Testis (tissue), 3 donors: Measurements from ENCODE around the gene STX3. TPM values are rescaled to one million over a fixed set of nuclear protein-coding genes. Genes with fewer than 3 reads are reported as not detected.
"Not testable (repeated sequence)": the region's sequence is repeated elsewhere in the genome, so short reads cannot be mapped to it uniquely, and the experiment has no call there.

ENCODE experiments used
- DNase-seq: peaks from one replicate; pipeline ENCODE4 v3.0.0-alpha.2; 2019
- H3K27ac ChIP-seq, 2 donors: fragments of 200-600 bp; sonication (generic); one replicate each; pipeline ENCODE4 v1.5.1; 2019
- H3K27me3 ChIP-seq: fragments of 200-600 bp; sonication (generic); one replicate; pipeline ENCODE4 v1.5.1; 2019
- H3K36me3 ChIP-seq: fragments of 200-600 bp; sonication (generic); one replicate; pipeline ENCODE4 v1.5.1; 2017; ENCODE audit warnings: low read depth; ENCODE audit errors: missing control alignments
- H3K4me1 ChIP-seq: fragments of 200-600 bp; sonication (generic); one replicate; pipeline ENCODE4 v1.5.1; 2019
- H3K4me3 ChIP-seq, 2 donors: fragments of 200-600 bp; sonication (generic); one replicate each; pipeline ENCODE4 v1.5.1; 2017 to 2019
- H3K9me3 ChIP-seq: fragments of 200-600 bp; sonication (generic); one replicate; pipeline ENCODE4 v1.5.1; 2017
- CTCF ChIP-seq, 3 experiments: fragments of 450-650 bp in 2 of 3; fragments of 200-600 bp in 1 of 3; sonication (generic) in 1 of 3; IDR thresholded peaks; one replicate each; pipeline ENCODE4 v1.5.1; 2016 to 2019; ENCODE audit warnings: antibody characterized with exemption in 3 of 3, mild to moderate bottlenecking in 2 of 3, moderate library complexity in 1 of 3
- POLR2A ChIP-seq: fragments of 450-650 bp; IDR thresholded peaks from one replicate; pipeline ENCODE4 v1.6.1; 2017; ENCODE audit warnings: antibody characterized with exemption, mild to moderate bottlenecking, moderate library complexity
- WGBS, 2 donors: methylation state at CpG; one replicate each; pipeline ENCODE4 v1.1.5; 2018; 5-methylcytosine and 5-hydroxymethylcytosine counted together
- intact Hi-C: fragments of 100-400 bp; cut with DNase I; formaldehyde crosslinking; loops from one replicate; pipeline ENCODE4 v1.15.1; 2023; ENCODE audit warnings: low total_unique reads
- polyA plus RNA-seq: library from polyadenylated mRNA; stranded (reverse); fragments of 350-450 nt; fragmentation: Illumina TruSeq; extraction: RNeasy Lipid Tissue Mini Kit (QIAGEN cat#74804); gene quantifications from one replicate; pipeline ENCODE4 v1.2.3, GENCODE V29; 2014; ENCODE audit warnings: low read depth, low replicate concordance; ENCODE audit not compliant: insufficient read depth
- total RNA-seq, 2 donors: library from RNA; depleted of rRNA; stranded (reverse); fragments of >200 nt; gene quantifications; one replicate each; pipeline ENCODE4 v1.2.3, GENCODE V29; 2016

The STX3 gene
- total and polyA plus RNA-seq, 3 donors from 2014 or later = 25.3 to 103 (median 94.3) TPM

- H3K36me3 ChIP-seq = no peaks in the 10 kb centered on the region
- TF ChIP-seq POLR2A = no peak
- no peak for TF ChIP-seq CTCF (IDR thresholded peaks at IDR 0.05)
- H3K27me3 ChIP-seq = no peaks in the 10 kb centered on the region
- H3K4me1 ChIP-seq = no peaks in the 10 kb centered on the region
- H3K9me3 ChIP-seq = no peaks in the 10 kb centered on the region
- intact Hi-C loops = no loop called here
- H3K4me3 ChIP-seq = no peak overlapping the region
- DNase-seq = no peak
- H3K27ac ChIP-seq = no peak overlapping the region
- 62 to 86% methylated on average over 2 to 4 of the region's 4 CpGs for WGBS, 2 donors
These were observed 28.5 kb downstream of the STX3 start for GRCh38 chr11:59783632-59784090.

- DNase-seq, intact Hi-C loops, H3K27ac ChIP-seq, H3K36me3 ChIP-seq, H3K4me3 ChIP-seq, H3K9me3 ChIP-seq, H3K4me1 ChIP-seq, H3K27me3 ChIP-seq: not testable (repeated sequence)
- WGBS, 2 donors = 86 to 87% methylated on average over 5 of the region's 5 CpGs
These were observed 29.3 kb downstream of the STX3 start for GRCh38 chr11:59784441-59784840.

GRCh38 chr11:59785818-59786217 is 30.6 kb downstream of the STX3 start:
- intact Hi-C loops = no loop called here
- Histone ChIP-seq H3K27ac (no peak overlapping the region), H3K9me3 (no peaks in the 10 kb centered on the region), H3K36me3 (no peaks in the 10 kb centered on the region), H3K4me3 (no peak overlapping the region), H3K4me1 (no peaks in the 10 kb centered on the region), H3K27me3 (no peaks in the 10 kb centered on the region)
- 93 to 96% methylated on average over 4 of the region's 4 CpGs for WGBS, 2 donors
- TF ChIP-seq POLR2A = no peak
- DNase-seq = no peak

- Histone ChIP-seq H3K36me3 (no peaks in the 10 kb centered on the region), H3K4me1 (no peaks in the 10 kb centered on the region), H3K27me3 (no peaks in the 10 kb centered on the region), H3K27ac (no peak overlapping the region), H3K4me3 (no peak overlapping the region), H3K9me3 (no peaks in the 10 kb centered on the region)
- intact Hi-C loops = no loop called here
- no peak for DNase-seq
- TF ChIP-seq POLR2A (no peak), CTCF (IDR thresholded peaks at IDR 0.05) (no peak)
- 76 to 91% methylated on average over 4 of the region's 4 CpGs for WGBS, 2 donors
These were observed 32.0 kb downstream of the STX3 start for GRCh38 chr11:59787255-59787588.

- no peak overlapping the region for H3K27ac ChIP-seq
- WGBS, 2 donors = 72 to 73% methylated on average over 3 of the region's 3 CpGs
- TF ChIP-seq POLR2A (no peak), CTCF (IDR thresholded peaks at IDR 0.05) (no peak)
- intact Hi-C loops = no loop called here
- H3K4me3 ChIP-seq = no peak overlapping the region
- no peaks in the 10 kb centered on the region for H3K27me3 ChIP-seq
- H3K4me1 ChIP-seq = no peaks in the 10 kb centered on the region
- DNase-seq = no peak
- H3K9me3 ChIP-seq = no peaks in the 10 kb centered on the region
- no peaks in the 10 kb centered on the region for H3K36me3 ChIP-seq
These were observed 32.6 kb downstream of the STX3 start for GRCh38 chr11:59787816-59788215.

- TF ChIP-seq CTCF (IDR thresholded peaks at IDR 0.05) (no peak), POLR2A (no peak)
- no peaks in the 10 kb centered on the region for H3K4me1 ChIP-seq
- no peak overlapping the region for H3K4me3 ChIP-seq
- H3K9me3 ChIP-seq = no peaks in the 10 kb centered on the region
- DNase-seq = no peak
- H3K27me3 ChIP-seq = no peaks in the 10 kb centered on the region
- no peak overlapping the region for H3K27ac ChIP-seq
- no peaks in the 10 kb centered on the region for H3K36me3 ChIP-seq
- intact Hi-C loops = no loop called here
- WGBS, 2 donors = 80 to 91% methylated on average over 4 of the region's 4 CpGs
These were observed 36.5 kb downstream of the STX3 start for GRCh38 chr11:59791639-59792038.
